ENCODE results near the gene TBC1D5. TPM values are rescaled to one million over a fixed set of nuclear protein-coding genes. Genes with fewer than 3 reads are reported as not detected.

Gene TBC1D5
- total and polyA plus RNA-seq, 2 of the 4 experiments (the other 2 are of a cell fraction) = 16.4 to 57.0 TPM

GRCh38 chr3:17626395-17626794 lies 116.0 kb downstream of the TBC1D5 start:
- Histone ChIP-seq H2AK9ac (replicated peaks; ENCODE audit: low read depth, low read length, poor library complexity) (no peak overlapping the region), H3K18ac (ENCODE audit: low read depth, low read length) (no peak overlapping the region), H2AFZ (replicated peaks; ENCODE audit: low read length, poor library complexity) (no peak overlapping the region), H2BK15ac (ENCODE audit: low read depth, low read length) (no peak overlapping the region), H3K27ac (ENCODE audit: insufficient read depth, low read length) (no peak overlapping the region), H3K27me3 (ENCODE audit: control insufficient read depth, insufficient read depth, low read length) (no peaks in the 10 kb centered on the region), H3K4me3 (ENCODE audit: insufficient read depth, low read depth, low read length) (no peak overlapping the region), H3K4me1 (ENCODE audit: control insufficient read depth, insufficient read depth, low read length) (peaks cover 4% of the 10 kb centered on the region), H3K23ac (ENCODE audit: low read depth, low read length) (no peak overlapping the region), H3K36me3 (ENCODE audit: control insufficient read depth, insufficient read depth, low read length) (0 out of 2 replicates have a peak, but pooled peaks cover 1% of the 10 kb centered on the region), H2BK120ac (ENCODE audit: low read depth, low read length) (no peak overlapping the region), H4K5ac (ENCODE audit: low read depth, low read length) (no peak overlapping the region), H3K9me3 (ENCODE audit: control insufficient read depth, insufficient read depth, low read length) (no peaks in the 10 kb centered on the region), H3K79me1 (ENCODE audit: low read depth in 1 of 2, low read length in 2 of 2) (no peaks in the 10 kb centered on the region; a peak in 1 of 4 replicates), H3K14ac (replicated peaks; ENCODE audit: low read depth, low read length) (no peak overlapping the region), H4K91ac (ENCODE audit: insufficient read depth, low read depth, low read length) (no peak overlapping the region), H3K4ac (ENCODE audit: low read depth, low read length) (no peak overlapping the region), H4K8ac (ENCODE audit: low read depth in 2 of 2, low read length in 2 of 2) (no peak overlapping the region), H4K20me1 (ENCODE audit: insufficient read depth, low read length) (no peaks in the 10 kb centered on the region), H2BK5ac (ENCODE audit: low read depth, low read length, poor library complexity, severe bottlenecking) (no peak overlapping the region), H3K9ac (ENCODE audit: low read depth, low read length) (no peak overlapping the region), H3K9me1 (ENCODE audit: insufficient read depth, low read length) (no peaks in the 10 kb centered on the region), H2AK5ac (ENCODE audit: low read depth, low read length) (no peak overlapping the region), H3K56ac (ENCODE audit: extremely low read depth, insufficient read depth, low read length) (no peak overlapping the region), H3K4me2 (ENCODE audit: low read depth, low read length) (no peak overlapping the region), H2BK20ac (ENCODE audit: low read depth, low read length) (no peak overlapping the region)
- WGBS, 2 experiments (ENCODE audit: extremely low coverage in 2 of 2, insufficient read length in 1 of 2) = 100% methylated on average over 1 of the region's 1 CpG; no CpG with 5 or more reads in 1 of the 2 experiments
- POLR2A ChIA-PET (ENCODE audit: unreplicated experiment) = no interaction called here
- intact Hi-C loops (cut with micrococcal nuclease) = no loop called here
- no TSS peak for BruUV-seq (replicated peaks)
- DNase-seq (no peak), ATAC-seq (ENCODE audit: low read depth) (no peak)
- TF ChIP-seq SMC3 (IDR thresholded peaks at IDR 0.05; ENCODE audit: low read depth, low read length) (no peak), NFE2L2 (IDR thresholded peaks at IDR 0.05; ENCODE audit: low read depth, low read length) (no peak), CEBPB (IDR thresholded peaks at IDR 0.05; ENCODE audit: low read depth, low read length) (no peak), FOS (IDR thresholded peaks at IDR 0.05; ENCODE audit: low read depth, low read length) (no peak), CTCF (conservative IDR thresholded peaks at IDR 0.05; ENCODE audit: low read depth, low read length) (no peak), MAZ (IDR thresholded peaks at IDR 0.05; ENCODE audit: borderline replicate concordance, low read depth, low read length) (no peak), RCOR1 (IDR thresholded peaks at IDR 0.05; ENCODE audit: insufficient replicate concordance, low read length) (no peak)
- TF ChIP-seq, protein P1, sequence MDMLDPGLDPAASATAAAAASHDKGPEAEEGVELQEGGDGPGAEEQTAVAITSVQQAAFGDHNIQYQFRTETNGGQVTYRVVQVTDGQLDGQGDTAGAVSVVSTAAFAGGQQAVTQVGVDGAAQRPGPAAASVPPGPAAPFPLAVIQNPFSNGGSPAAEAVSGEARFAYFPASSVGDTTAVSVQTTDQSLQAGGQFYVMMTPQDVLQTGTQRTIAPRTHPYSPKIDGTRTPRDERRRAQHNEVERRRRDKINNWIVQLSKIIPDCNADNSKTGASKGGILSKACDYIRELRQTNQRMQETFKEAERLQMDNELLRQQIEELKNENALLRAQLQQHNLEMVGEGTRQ (IDR thresholded peaks at IDR 0.05; ENCODE audit: low read depth, low read length) = no peak
- dilution Hi-C loops (cut with HindIII; ENCODE audit: low sequenced_read_pairs, unreplicated experiment) = no loop called here
- CTCF ChIA-PET = no interaction called here
- in situ Hi-C loops (cut with MboI; ENCODE audit: low sequenced_read_pairs) = loop anchor here (25.0 kb wide), 1 partner anchor 486 kb away; no protein-coding TSS in a partner anchor

Measured in IMR-90 (cell line).